GM12875 (cell line): ENCODE data around the gene RASAL3.
A peak's percentile ranks its signal among the peaks of the same experiment; 100 is the strongest.

Experiments
- H3K4me3 ChIP-seq: one replicate; pipeline ENCODE4 v1.5.1; 2011; ENCODE audit warnings: low read depth, low read length, control low read depth
- CTCF ChIP-seq: IDR thresholded peaks from 2 replicates; pipeline ENCODE4 v1.5.1; 2011; ENCODE audit warnings: low read depth, mild to moderate bottlenecking, control low read depth, inconsistent platforms, low read length, moderate library complexity, borderline replicate concordance; ENCODE audit not compliant: insufficient read depth

Gene RASAL3

GRCh38 chr19:15464394-15465385 is at the start of gene RASAL3:
Gene RASAL3 (minus strand): TSS chr19:15464544. CDS start chr19:15464358, 186 bp downstream.
- H3K4me3 ChIP-seq, result peak within 1 kb of the TSS; percentile 93
- TF ChIP-seq CTCF, result no peak

GRCh38 chr19:15511671-15512424 is 47.5 kb upstream of the RASAL3 start:
- no peak overlapping the region for H3K4me3 ChIP-seq
- no peak for TF ChIP-seq CTCF

GRCh38 chr19:15508035-15508710 is 43.8 kb upstream of the RASAL3 start, which contains the start of gene CYP4F22:
Gene CYP4F22 (plus strand): TSS chr19:15508525. CDS start chr19:15525337, 16,812 bp downstream.
- H3K4me3 ChIP-seq, result no peak within 1 kb of the TSS
- no peak for TF ChIP-seq CTCF

- no peak for TF ChIP-seq CTCF
Observed at GRCh38 chr19:15507068-15508034, 43.0 kb upstream of the RASAL3 start.

GRCh38 chr19:15506074-15506571 is 41.8 kb upstream of the RASAL3 start:
- no peak for TF ChIP-seq CTCF
- no peak overlapping the region for H3K4me3 ChIP-seq

More at GRCh38 chr19:15507068-15508034, 43.0 kb upstream of the RASAL3 start:
- no peak overlapping the region for H3K4me3 ChIP-seq

- TF ChIP-seq CTCF, result no peak
- no peak overlapping the region for H3K4me3 ChIP-seq
Observed at GRCh38 chr19:15502264-15502663, 37.9 kb upstream of the RASAL3 start.
